Gastroesophageal sphincter (tissue), 4 donors: ENCODE results near the gene SEMA6B. TPM values are rescaled to one million over a fixed set of nuclear protein-coding genes. Genes with fewer than 3 reads are reported as not detected.

Experiments
- ATAC-seq: fragments of 150-250 bp; one replicate; pipeline ENCODE4 v1.9.1; 2016; ENCODE audit warnings: mild to moderate bottlenecking, moderate library complexity
- H3K27ac ChIP-seq, 4 donors: fragments of 200-600 bp; sonication (generic) in 3 of 4; 1 replicate in 3 of 4; 2 replicates in 1 of 4; pipeline ENCODE4 v1.5.1; 2016 to 2019
- H3K27me3 ChIP-seq: fragments of 200-600 bp; sonication (generic); one replicate; pipeline ENCODE4 v1.5.1; 2019
- H3K36me3 ChIP-seq, 2 donors: fragments of 200-600 bp; sonication (generic); one replicate each; pipeline ENCODE4 v1.5.1; 2019; ENCODE audit warnings: control low read depth in 1 of 2
- H3K4me1 ChIP-seq, 3 donors: fragments of 200-600 bp; sonication (generic); 1 replicate in 2 of 3; 2 replicates in 1 of 3; pipeline ENCODE4 v1.5.1; 2016 to 2019; ENCODE audit warnings: control low read depth in 2 of 3
- H3K4me3 ChIP-seq, 2 donors: fragments of 200-600 bp; sonication (generic); one replicate each; pipeline ENCODE4 v1.5.1; 2019; ENCODE audit warnings: mild to moderate bottlenecking in 1 of 2, moderate library complexity in 1 of 2
- H3K9me3 ChIP-seq, 3 donors: fragments of 200-600 bp; sonication (generic); one replicate each; pipeline ENCODE4 v1.5.1; 2017 to 2019; ENCODE audit warnings: control low read depth in 2 of 3
- EP300 ChIP-seq: sonication (generic); formaldehyde crosslinking; IDR thresholded peaks from one replicate; pipeline ENCODE4 v1.6.1; 2017; ENCODE audit warnings: antibody characterized with exemption, mild to moderate bottlenecking
- POLR2A ChIP-seq, 2 donors: fragments of 450-650 bp; IDR thresholded peaks; one replicate each; pipeline ENCODE4 v1.6.1; 2017; ENCODE audit warnings: antibody characterized with exemption in 2 of 2, mild to moderate bottlenecking in 2 of 2, moderate library complexity in 1 of 2
- POLR2AphosphoS5 ChIP-seq: sonication (generic); formaldehyde crosslinking; IDR thresholded peaks from one replicate; pipeline ENCODE4 v1.6.1; 2017; ENCODE audit warnings: antibody characterized with exemption
- WGBS, 2 donors: methylation state at CpG; one replicate each; pipeline ENCODE4 v1.1.5; 2018; ENCODE audit warnings: low coverage in 1 of 2; 5-methylcytosine and 5-hydroxymethylcytosine counted together
- total RNA-seq, 4 donors: library from RNA; depleted of rRNA; stranded (reverse); fragments of >200 nt; gene quantifications; one replicate each; pipeline ENCODE4 v1.1.0, GENCODE V29; 2016
- TF ChIP-seq, protein P1 (sequence below), 4 experiments: fragments of 200-600 bp in 2 of 4; fragments of 450-650 bp in 2 of 4; sonication (generic) in 1 of 4; IDR thresholded peaks; one replicate each; pipeline ENCODE4 v1.5.1; 2017 to 2019; ENCODE audit warnings: antibody characterized with exemption in 4 of 4, mild to moderate bottlenecking in 2 of 4, moderate library complexity in 2 of 4

Gene SEMA6B
- total RNA-seq, 4 donors from 2014 or later, result 2.0 to 12.4 (median 7.3) TPM

- Histone ChIP-seq H3K4me3 (no peak overlapping the region), H3K27ac (no peak overlapping the region), H3K27me3 (no peaks in the 10 kb centered on the region), H3K4me1 (peaks cover 0 to 43% (median 0%) of the 10 kb centered on the region in 3 donors), H3K36me3 (peaks cover 0 to 47% of the 10 kb centered on the region in 2 donors), H3K9me3 (no peaks in the 10 kb centered on the region)
- WGBS, 2 donors, result no CpG with 5 or more reads among the region's 17 CpGs
- no peak for ATAC-seq
- no peak for TF ChIP-seq EP300
- TF ChIP-seq POLR2A (IDR thresholded peaks at IDR 0.05), result no peak
- TF ChIP-seq POLR2AphosphoS5, result no peak
- TF ChIP-seq, protein P1, sequence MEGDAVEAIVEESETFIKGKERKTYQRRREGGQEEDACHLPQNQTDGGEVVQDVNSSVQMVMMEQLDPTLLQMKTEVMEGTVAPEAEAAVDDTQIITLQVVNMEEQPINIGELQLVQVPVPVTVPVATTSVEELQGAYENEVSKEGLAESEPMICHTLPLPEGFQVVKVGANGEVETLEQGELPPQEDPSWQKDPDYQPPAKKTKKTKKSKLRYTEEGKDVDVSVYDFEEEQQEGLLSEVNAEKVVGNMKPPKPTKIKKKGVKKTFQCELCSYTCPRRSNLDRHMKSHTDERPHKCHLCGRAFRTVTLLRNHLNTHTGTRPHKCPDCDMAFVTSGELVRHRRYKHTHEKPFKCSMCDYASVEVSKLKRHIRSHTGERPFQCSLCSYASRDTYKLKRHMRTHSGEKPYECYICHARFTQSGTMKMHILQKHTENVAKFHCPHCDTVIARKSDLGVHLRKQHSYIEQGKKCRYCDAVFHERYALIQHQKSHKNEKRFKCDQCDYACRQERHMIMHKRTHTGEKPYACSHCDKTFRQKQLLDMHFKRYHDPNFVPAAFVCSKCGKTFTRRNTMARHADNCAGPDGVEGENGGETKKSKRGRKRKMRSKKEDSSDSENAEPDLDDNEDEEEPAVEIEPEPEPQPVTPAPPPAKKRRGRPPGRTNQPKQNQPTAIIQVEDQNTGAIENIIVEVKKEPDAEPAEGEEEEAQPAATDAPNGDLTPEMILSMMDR (IDR thresholded peaks at IDR 0.05), result no peak
Observed at GRCh38 chr19:4513248-4513647, 46.2 kb downstream of the SEMA6B start.

GRCh38 chr19:4512070-4512469, 47.4 kb downstream of the SEMA6B start:
- Histone ChIP-seq H3K36me3 (peaks cover 0 to 59% of the 10 kb centered on the region in 2 donors), H3K4me3 (no peak overlapping the region), H3K4me1 (peaks cover 0 to 44% (median 0%) of the 10 kb centered on the region in 3 donors), H3K27ac (no peak overlapping the region), H3K27me3 (no peaks in the 10 kb centered on the region), H3K9me3 (no peaks in the 10 kb centered on the region)
- WGBS, 2 donors, result 86 to 100% methylated on average over 1 to 10 of the region's 17 CpGs
- no peak for ATAC-seq
- TF ChIP-seq, protein P1 (IDR thresholded peaks at IDR 0.05), result no peak
- TF ChIP-seq EP300, result no peak
- no peak for TF ChIP-seq POLR2A (IDR thresholded peaks at IDR 0.05)
- no peak for TF ChIP-seq POLR2AphosphoS5

GRCh38 chr19:4511300-4512054, 48.0 kb downstream of the SEMA6B start:
- TF ChIP-seq, protein P1 (IDR thresholded peaks at IDR 0.05), result no peak
- no peak for TF ChIP-seq EP300
- TF ChIP-seq POLR2AphosphoS5, result no peak
- no peak for TF ChIP-seq POLR2A (IDR thresholded peaks at IDR 0.05)
- ATAC-seq, result no peak
- peaks cover 0 to 44% (median 0%) of the 10 kb centered on the region in 3 donors for H3K4me1 ChIP-seq
- no peaks in the 10 kb centered on the region for H3K27me3 ChIP-seq
- no peaks in the 10 kb centered on the region for H3K9me3 ChIP-seq
- peaks cover 0 to 64% of the 10 kb centered on the region in 2 donors for H3K36me3 ChIP-seq
- WGBS, 2 donors, result 75 to 79% methylated on average over 11 to 18 of the region's 27 CpGs
- H3K4me3 ChIP-seq, result no peak overlapping the region
- H3K27ac ChIP-seq, result no peak overlapping the region

DNA sequence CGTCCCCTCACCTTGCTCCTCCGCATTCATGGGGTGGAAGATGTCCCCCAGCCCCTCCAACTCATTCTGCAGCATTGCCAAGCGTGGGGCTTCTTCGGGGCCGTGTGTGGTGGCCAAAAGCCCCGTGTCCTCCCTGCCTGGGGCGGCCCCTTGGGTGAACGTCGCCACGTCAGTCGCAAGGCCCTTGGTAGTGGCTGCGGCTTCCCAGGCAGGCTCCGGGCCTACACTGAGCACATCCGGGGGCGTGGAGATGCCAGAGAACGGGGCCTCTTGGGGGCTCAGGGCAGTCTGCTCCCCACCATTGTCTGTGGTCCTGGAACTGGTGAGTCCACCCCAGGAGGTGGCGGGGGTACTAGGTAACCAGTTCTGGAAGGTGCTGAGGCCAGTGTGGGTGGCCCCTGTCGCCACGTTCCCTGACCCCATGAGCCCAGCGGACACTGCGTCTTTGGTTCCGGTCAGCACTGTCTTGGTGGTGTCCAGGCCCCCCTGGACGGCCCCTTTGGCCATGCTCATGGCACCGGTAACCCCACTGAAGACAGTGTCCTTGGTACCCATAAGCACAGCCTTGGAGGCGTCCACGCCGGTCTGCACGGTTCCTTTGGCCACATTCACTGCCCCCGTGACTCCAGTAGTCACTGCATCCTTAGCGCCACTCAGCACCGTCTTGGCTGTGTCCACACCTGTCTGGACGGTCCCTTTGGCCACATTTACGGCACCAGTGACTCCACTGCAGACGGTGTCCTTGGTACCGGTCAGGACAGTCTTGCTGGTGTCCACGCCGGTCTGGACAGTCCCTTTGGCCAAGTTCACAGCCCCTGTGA, 48.8 kb downstream of the SEMA6B start:
- 20 to 78% methylated on average over 2 to 4 of the region's 37 CpGs for WGBS, 2 donors
- no peak for TF ChIP-seq POLR2AphosphoS5
- TF ChIP-seq, protein P1 (IDR thresholded peaks at IDR 0.05), result no peak
- Histone ChIP-seq H3K4me1 (peaks cover 0 to 37% (median 0%) of the 10 kb centered on the region in 3 donors), H3K27ac (no peak overlapping the region), H3K27me3 (no peaks in the 10 kb centered on the region), H3K36me3 (peaks cover 0 to 72% of the 10 kb centered on the region in 2 donors), H3K9me3 (no peaks in the 10 kb centered on the region), H3K4me3 (no peak overlapping the region)
- ATAC-seq, result no peak
